ENCODE measurements around the gene SEC14L2.
"Not testable (repeated sequence)": the region's sequence is repeated elsewhere in the genome, so short reads cannot be mapped to it uniquely, and the experiment has no call there.

The SEC14L2 gene

DNA sequence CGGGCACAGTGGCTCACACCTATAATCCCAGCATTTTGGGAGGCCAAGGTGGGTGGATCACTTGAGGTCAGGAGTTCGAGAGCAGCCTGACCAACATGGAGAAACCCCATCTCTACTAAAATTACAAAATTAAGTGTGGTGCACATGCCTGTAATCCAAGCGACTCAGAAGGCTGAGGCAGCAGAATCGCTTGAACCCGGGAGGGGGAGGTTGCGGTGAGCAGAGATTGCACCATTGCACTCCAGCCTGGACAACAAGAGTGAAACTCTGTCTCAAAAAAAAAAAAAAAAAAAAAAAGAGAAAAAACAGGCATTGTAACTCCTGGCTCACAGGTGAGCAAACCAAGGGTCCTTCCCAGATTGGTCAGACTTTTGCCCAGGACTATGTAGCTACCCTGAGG is 63.7 kb downstream of the SEC14L2 start:
- DNase-seq = not testable (repeated sequence)

DNA sequence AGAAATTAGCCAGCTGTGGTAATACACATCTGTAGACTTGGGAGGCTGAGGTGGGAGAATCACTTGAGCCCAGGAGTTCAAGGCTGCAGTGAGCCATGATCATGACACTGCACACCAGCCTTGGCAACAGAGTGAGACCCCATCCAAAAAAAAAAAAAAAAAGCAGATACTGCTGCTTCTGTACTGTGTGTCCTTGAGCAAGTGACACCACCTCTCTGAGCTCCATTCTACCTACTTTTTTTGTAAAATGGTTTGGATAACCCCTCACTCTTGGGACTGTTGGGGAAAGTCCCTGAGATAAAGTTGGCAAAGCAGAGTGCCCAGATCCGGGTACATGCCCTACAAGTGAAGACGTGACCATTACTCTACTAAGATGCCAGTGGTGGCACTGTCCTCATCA is 72.3 kb downstream of the SEC14L2 start:
- DNase-seq = no peak

DNA sequence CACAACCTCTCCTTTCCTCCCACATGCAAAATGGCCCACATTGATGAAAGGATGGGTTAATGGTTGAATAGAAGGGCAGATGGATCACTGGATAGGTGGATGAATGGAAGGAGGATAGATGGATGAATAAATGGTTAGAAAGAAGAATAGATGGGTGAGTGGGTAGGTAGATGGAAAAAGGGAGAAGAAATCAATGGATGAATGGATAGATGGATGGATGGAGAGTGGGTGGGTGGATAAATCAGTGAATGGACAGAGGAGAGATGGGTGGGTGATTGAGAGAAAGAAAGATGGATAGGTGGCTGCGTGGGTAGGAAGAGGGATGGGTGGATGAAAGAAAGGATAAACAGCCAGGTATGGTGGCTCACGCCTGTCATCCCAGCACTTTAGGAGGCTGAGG is 73.8 kb downstream of the SEC14L2 start:
- no peak for DNase-seq

DNA sequence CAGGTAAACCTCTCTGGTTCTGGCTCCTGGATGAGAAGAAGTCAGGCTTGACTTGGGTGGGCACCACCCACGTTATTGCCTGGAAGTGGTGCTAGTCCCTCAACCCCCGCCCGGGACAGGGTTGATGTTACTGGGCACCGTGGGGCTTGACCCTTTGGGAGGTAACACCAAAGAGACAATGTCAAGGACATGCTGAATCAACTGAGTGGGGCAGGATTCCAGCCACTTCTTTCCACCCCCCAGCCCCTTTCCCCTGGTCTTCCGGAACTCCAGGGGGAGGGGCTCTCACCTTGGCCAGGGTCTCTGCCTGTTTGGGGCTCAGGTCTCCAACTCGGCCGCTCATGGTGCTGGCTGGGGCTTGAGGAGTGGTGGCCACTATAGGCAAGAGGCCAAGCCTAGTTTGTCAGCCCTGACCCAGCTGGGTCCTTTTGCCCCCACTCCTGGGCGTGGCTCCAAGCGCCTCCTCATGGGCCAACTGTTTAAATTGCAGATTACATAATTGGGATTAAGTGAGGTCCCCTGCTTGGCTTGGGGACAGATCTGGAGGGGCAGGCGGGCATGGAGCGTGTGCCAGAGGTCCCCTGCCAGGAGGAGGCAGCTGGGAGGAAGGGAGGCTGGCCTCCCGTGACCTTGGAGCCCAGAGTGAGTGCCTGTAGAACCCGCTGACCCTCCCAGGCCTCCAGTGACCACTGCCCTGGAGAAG is 74.9 kb downstream of the SEC14L2 start, which contains the start of gene SEC14L3:
Gene SEC14L3 (minus strand): TSS at position 402 of the 703 bp plus-strand sequence. CDS start 59 bp downstream, at position 343.
- no peak for DNase-seq

DNA sequence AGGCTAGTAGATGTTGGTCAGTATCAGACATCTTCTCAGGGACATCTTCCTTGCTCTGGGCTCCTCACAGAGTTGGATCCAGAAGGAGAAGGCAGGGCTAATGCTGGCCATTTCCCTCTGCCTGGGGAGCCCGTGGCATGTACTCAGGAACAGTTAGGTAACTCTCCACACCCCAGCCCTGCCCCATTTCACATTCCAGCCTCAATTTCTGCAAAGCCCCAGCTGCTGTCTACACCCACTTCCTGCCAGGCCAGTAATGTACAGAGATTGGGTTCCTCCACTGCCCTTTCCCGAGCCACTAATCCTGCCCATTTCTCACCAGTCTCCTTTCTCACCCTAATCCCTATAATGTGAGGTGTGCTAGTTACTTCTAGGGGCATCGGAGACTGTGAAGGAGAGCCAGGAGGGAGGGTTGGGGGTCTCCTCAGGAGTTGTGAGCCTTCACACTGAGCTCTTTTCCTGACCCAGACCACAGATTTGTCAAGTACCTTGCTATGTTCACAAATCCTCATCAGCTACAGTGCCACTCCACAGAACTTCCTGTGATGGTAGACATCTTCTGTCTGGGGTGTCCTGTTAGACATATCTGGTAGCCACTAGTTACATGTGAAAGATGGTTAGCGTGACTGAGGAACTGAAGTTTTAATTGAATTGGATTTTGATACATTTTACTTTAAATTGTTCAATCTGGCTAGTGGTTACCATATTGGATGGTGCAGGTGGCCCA is 76.3 kb downstream of the SEC14L2 start:
- no peak for DNase-seq

DNA sequence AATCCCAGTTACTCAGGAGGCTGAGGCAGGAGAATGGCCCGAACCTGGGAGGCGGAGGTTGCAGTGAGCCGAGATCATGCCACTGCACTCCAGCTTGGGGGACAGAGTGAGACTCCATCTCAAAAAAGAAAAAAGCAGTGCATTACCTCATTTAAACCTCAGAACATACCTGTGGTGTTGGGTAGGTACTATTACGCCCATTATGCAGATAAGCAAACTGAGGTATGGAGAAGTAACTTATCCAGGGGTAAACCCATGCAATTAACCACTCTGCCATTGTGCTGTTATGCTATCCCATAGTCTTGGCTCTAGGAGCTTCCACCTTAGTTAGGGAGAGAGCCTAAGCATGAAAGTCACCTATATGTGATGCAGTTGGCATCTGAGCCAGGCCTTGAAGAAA is 77.3 kb downstream of the SEC14L2 start:
- DNase-seq = no peak

Data from NCI-H2029 (cell line).